ENCODE data around the gene PLA2G2D.
A peak's percentile ranks its signal among the peaks of the same experiment; 100 is the strongest.

Gene PLA2G2D

DNA sequence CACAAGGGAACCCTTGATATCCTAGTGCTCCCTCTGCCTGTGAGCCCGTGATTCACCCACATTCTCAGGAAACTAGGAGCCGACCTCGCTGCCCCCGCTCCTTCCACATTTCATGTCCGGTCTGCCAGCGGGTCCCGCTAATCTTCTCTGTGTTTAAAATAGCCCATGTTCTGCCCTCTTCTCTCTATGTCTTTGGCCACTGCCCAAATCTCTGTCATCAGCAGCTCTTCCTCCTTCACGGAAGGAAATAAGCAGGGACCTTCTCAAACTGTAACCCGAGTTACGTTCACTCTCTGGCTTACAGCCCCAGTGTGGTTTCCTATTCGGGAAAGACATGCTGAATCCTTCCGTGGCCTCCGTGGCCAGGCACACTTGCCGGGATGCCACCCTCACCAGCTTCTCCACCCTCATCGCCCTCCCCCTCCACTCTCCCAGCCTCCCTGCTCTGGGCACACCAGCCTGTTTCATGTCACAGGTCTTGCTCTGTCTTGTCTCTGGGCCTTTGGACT lies 45.4 kb upstream of the PLA2G2D start:
- Mint-ChIP-seq H3K4me1 (peaks cover 15% of the 10 kb centered on the region), H3K9me3 (peaks cover 45% of the 10 kb centered on the region), H3K27me3 (ENCODE audit: low read depth) (peaks cover 27% of the 10 kb centered on the region), H3K36me3 (ENCODE audit: low read depth) (no peaks in the 10 kb centered on the region), H3K4me3 (no peak overlapping the region), H3K27ac (no peak overlapping the region)
- TF ChIP-seq, protein P1, sequence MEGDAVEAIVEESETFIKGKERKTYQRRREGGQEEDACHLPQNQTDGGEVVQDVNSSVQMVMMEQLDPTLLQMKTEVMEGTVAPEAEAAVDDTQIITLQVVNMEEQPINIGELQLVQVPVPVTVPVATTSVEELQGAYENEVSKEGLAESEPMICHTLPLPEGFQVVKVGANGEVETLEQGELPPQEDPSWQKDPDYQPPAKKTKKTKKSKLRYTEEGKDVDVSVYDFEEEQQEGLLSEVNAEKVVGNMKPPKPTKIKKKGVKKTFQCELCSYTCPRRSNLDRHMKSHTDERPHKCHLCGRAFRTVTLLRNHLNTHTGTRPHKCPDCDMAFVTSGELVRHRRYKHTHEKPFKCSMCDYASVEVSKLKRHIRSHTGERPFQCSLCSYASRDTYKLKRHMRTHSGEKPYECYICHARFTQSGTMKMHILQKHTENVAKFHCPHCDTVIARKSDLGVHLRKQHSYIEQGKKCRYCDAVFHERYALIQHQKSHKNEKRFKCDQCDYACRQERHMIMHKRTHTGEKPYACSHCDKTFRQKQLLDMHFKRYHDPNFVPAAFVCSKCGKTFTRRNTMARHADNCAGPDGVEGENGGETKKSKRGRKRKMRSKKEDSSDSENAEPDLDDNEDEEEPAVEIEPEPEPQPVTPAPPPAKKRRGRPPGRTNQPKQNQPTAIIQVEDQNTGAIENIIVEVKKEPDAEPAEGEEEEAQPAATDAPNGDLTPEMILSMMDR (IDR thresholded peaks at IDR 0.05; ENCODE audit: unreplicated experiment in 3 of 3) = no peak

DNA sequence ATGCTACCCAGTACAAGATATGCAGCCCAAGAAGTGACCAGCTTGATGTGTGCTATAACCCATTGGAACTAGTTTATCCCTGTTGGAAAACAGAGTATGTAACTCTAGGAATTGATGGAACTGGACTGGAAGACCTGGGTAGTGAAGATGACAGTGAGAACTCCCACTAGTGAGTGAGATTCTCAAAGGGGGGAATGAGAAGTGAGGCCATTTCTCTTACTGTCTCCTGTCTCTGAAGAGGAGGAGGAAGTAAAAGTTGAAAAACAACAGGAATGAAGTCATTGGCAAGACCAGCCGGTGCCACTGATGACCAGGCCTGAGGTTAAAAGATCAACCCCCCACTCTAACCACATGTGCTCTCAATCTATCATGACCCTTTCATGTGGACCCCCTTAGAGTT lies 40.7 kb upstream of the PLA2G2D start:
- H3K9me3 Mint-ChIP-seq = peaks cover 58% of the 10 kb centered on the region
- H3K4me1 Mint-ChIP-seq = peaks cover 2% of the 10 kb centered on the region
- H3K27ac Mint-ChIP-seq = no peak overlapping the region
- TF ChIP-seq, protein P1 (IDR thresholded peaks at IDR 0.05; ENCODE audit: unreplicated experiment in 3 of 3) = no peak
- peaks cover 17% of the 10 kb centered on the region for H3K27me3 Mint-ChIP-seq (ENCODE audit: low read depth)
- no peak overlapping the region for H3K4me3 Mint-ChIP-seq
- no peaks in the 10 kb centered on the region for H3K36me3 Mint-ChIP-seq (ENCODE audit: low read depth)

DNA sequence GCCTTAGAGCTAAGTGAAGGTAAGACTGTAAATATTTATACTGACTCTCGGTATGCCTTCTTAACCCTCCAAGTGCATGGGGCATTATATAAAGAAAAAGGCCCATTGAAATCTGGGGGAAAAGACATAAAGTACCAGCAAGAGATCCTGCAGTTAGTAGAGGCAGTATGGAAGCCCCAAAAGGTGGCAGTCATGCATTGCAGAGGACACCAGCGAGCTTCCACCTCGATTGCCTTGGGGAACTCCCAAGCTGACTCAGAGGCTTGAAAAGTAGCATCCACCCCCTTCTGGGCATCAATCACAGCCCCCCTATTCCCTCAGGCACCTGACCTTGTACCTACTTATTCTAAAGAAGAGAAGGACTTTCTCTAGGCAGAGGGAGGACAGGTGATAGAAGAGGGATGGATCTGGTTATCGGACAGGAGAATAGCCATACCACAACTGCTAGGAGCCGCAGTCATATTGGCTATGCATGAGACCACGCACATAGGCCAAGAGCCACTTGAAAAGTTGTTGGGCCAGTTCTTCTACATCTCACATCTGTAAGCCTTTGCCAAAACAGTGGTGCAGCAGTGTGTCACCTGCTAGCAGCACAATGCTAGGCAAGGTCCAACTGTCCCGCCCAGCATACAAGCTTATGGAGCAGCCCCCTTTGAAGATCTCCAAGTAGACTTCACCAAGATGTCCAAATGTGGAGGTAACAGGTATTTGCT lies 39.2 kb upstream of the PLA2G2D start:
- H3K4me3 Mint-ChIP-seq = no peak overlapping the region
- H3K9me3 Mint-ChIP-seq = peaks cover 44% of the 10 kb centered on the region
- H3K27me3 Mint-ChIP-seq (ENCODE audit: low read depth) = peaks cover 13% of the 10 kb centered on the region
- no peaks in the 10 kb centered on the region for H3K36me3 Mint-ChIP-seq (ENCODE audit: low read depth)
- no peak overlapping the region for H3K27ac Mint-ChIP-seq
- TF ChIP-seq, protein P1 (IDR thresholded peaks at IDR 0.05; ENCODE audit: unreplicated experiment in 3 of 3) = no peak
- H3K4me1 Mint-ChIP-seq = no peaks in the 10 kb centered on the region

DNA sequence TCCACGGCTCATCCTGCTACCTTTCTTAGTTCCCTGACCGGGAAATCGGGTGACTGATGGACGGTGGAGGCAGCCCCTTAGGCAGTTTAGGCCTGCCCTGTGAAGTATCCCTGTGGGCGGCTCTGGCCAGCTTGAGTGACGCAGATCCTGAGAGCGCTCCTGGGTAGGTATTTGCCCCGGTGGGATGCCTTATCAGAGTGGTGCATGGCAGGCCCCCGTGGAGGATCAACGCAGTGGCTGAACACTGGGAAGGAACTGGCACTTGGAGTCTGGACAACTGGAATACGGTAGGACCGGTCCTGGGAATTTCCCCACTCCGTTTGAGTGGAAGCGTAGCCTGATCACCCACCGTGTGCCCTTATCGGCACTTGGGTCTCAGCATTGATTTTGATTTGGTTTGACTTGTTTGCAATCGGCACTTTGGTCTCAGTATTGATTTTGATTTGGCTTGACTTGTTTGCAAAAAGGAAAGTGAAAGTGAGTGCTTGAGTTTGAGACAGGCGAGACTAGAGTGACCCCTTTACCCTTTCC lies 35.0 kb upstream of the PLA2G2D start:
- Mint-ChIP-seq H3K4me1 (peaks cover 10% of the 10 kb centered on the region), H3K27ac (no peak overlapping the region), H3K4me3 (no peak overlapping the region), H3K27me3 (ENCODE audit: low read depth) (peaks cover 3% of the 10 kb centered on the region), H3K9me3 (peaks cover 13% of the 10 kb centered on the region), H3K36me3 (ENCODE audit: low read depth) (no peaks in the 10 kb centered on the region)
- TF ChIP-seq, protein P1 (IDR thresholded peaks at IDR 0.05; ENCODE audit: unreplicated experiment in 3 of 3) = no peak

DNA sequence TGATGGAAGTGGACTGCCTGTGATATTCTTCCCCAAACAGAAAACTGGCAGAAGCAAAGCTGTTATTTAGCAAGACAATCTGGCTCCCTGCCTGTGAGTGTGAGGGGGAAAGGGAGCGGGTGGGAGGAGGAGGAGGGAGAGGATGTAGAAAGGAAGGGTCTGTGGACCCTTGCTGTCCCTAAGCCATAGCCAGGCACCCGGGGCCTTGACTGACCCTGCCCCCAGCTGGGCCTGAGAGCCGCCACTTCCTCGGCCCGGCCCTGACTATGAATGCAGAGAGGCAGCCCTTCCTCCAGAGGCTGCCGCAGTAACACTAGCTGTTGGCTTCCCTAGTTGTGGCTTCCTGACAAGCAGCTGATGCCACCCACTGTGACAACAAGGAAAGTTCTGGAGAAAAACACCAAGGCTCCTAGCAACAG lies 33.7 kb upstream of the PLA2G2D start:
- peaks cover 5% of the 10 kb centered on the region for H3K9me3 Mint-ChIP-seq
- peak overlapping the region in 1 of 3 experiments; percentile 65 for H3K4me3 Mint-ChIP-seq
- peak overlapping the region in 2 of 3 experiments; percentile 35 to 55 for H3K27ac Mint-ChIP-seq
- peaks cover 8% of the 10 kb centered on the region for H3K27me3 Mint-ChIP-seq (ENCODE audit: low read depth)
- H3K4me1 Mint-ChIP-seq = peaks cover 10% of the 10 kb centered on the region
- TF ChIP-seq, protein P1 (IDR thresholded peaks at IDR 0.05; ENCODE audit: unreplicated experiment in 3 of 3) = no peak
- no peaks in the 10 kb centered on the region for H3K36me3 Mint-ChIP-seq (ENCODE audit: low read depth)

DNA sequence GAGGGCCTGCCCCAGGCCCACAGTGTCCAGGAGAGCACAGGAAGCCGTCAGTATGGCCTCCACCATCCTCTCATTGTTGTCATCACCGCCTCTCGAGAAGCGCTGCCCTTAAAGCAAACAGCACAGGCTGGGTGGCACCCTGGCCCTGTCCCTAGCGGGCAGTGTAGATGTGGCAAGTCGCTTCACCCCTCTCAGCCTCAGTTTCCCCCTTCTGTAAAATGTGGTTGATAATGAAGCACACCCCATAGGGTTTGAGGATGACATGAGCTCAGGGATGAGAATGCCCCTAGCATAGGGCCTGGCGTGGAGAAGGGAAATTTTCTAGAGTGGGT lies 33.2 kb upstream of the PLA2G2D start:
- H3K36me3 Mint-ChIP-seq (ENCODE audit: low read depth) = no peaks in the 10 kb centered on the region
- H3K4me3 Mint-ChIP-seq = peak overlapping the region in 2 of 3 experiments; percentile 64 to 65
- peaks cover 10% of the 10 kb centered on the region for H3K4me1 Mint-ChIP-seq
- peak overlapping the region in 2 of 3 experiments; percentile 35 to 55 for H3K27ac Mint-ChIP-seq
- peaks cover under 1% of the 10 kb centered on the region for H3K9me3 Mint-ChIP-seq
- peaks cover 8% of the 10 kb centered on the region for H3K27me3 Mint-ChIP-seq (ENCODE audit: low read depth)
- TF ChIP-seq, protein P1 (IDR thresholded peaks at IDR 0.05; ENCODE audit: unreplicated experiment in 3 of 3) = peak in 1 of 3 experiments; percentile 38

Measured in nephron (organoid).